SK-N-SH (cell line): ENCODE data around the gene DHODH. TPM values are rescaled to one million over a fixed set of nuclear protein-coding genes. Genes with fewer than 3 reads are reported as not detected.
"Not testable (repeated sequence)": the region's sequence is repeated elsewhere in the genome, so short reads cannot be mapped to it uniquely, and the experiment has no call there.

Experiments
- CTCF ChIA-PET: fragments of 300-600, 350-600 bp; formaldehyde crosslinking; extraction: SDS; loops from one replicate; lab custom pipeline; 2021; lab: Yijun Ruan, JAX
- POLR2A ChIA-PET: fragments of 350-600 bp; sonication (Branson Sonifier 250); formaldehyde crosslinking; extraction: SDS; loops from one replicate; lab custom pipeline; 2020; ENCODE audit warnings: antibody characterized with exemption, inconsistent platforms; lab: Yijun Ruan, JAX
- DNase-seq: peaks from one replicate; pipeline ENCODE4 v3.0.0; 2012
- H2AFZ ChIP-seq: fragments of 200-600 bp; sonication (generic); 2 replicates; pipeline ENCODE4 v1.8.1; 2016; ENCODE audit warnings: antibody characterized with exemption, mild to moderate bottlenecking, low read depth
- H3F3A ChIP-seq: fragments of 200-600 bp; sonication (generic); replicated peaks from 2 replicates; pipeline ENCODE3; 2016; ENCODE audit warnings: antibody characterized with exemption, mild to moderate bottlenecking; ENCODE audit not compliant: insufficient read depth
- H3K27ac ChIP-seq, 2 experiments: fragments of 200-500 bp in 1 of 2; fragments of 200-600 bp in 1 of 2; sonication (Bioruptor generic) in 1 of 2; sonication (generic), shearing (Covaris generic) in 1 of 2; 2 replicates each; pipeline versions ENCODE4 v1.5.1 to v1.6.1; 2014 to 2016; ENCODE audit warnings: low read depth in 2 of 2, inconsistent platforms in 1 of 2, low read length in 1 of 2, mild to moderate bottlenecking in 1 of 2, mixed read lengths in 1 of 2
- H3K27me3 ChIP-seq: fragments of 200-600 bp; sonication (generic), shearing (Covaris generic); 2 replicates; pipeline ENCODE4 v1.6.1; 2016; ENCODE audit warnings: mixed run types; ENCODE audit not compliant: insufficient read depth
- H3K36me3 ChIP-seq, 2 experiments: fragments of 200-500 bp in 1 of 2; fragments of 200-600 bp in 1 of 2; sonication (Bioruptor generic) in 1 of 2; sonication (generic) in 1 of 2; replicated peaks in 1 of 2; 2 replicates each; pipeline versions ENCODE3 to v1.5.1; 2014 to 2016; ENCODE audit warnings: low read length in 1 of 2, mild to moderate bottlenecking in 1 of 2; ENCODE audit not compliant: insufficient read depth in 2 of 2, control insufficient read depth in 1 of 2
- H3K4me1 ChIP-seq, 2 experiments: fragments of 200-500 bp in 1 of 2; fragments of 200-600 bp in 1 of 2; sonication (Bioruptor generic) in 1 of 2; sonication (generic), shearing (Covaris generic) in 1 of 2; 2 replicates each; pipeline versions ENCODE4 v1.5.1 to v1.6.1; 2014 to 2016; ENCODE audit warnings: low read depth in 1 of 2, low read length in 1 of 2, mixed run types in 1 of 2; ENCODE audit not compliant: insufficient read depth in 2 of 2, control insufficient read depth in 1 of 2
- H3K4me2 ChIP-seq: fragments of 200-600 bp; sonication (generic), shearing (Covaris generic); 2 replicates; pipeline ENCODE4 v1.6.1; 2017; ENCODE audit warnings: mixed run types
- H3K4me3 ChIP-seq, 2 experiments: fragments of 200-500 bp in 1 of 2; fragments of 200-600 bp in 1 of 2; sonication (Bioruptor generic) in 1 of 2; sonication (generic), shearing (Covaris generic) in 1 of 2; 2 replicates each; pipeline versions ENCODE4 v1.5.1 to v1.8.1; 2014 to 2016; ENCODE audit warnings: low read depth in 2 of 2, inconsistent platforms in 1 of 2, low read length in 1 of 2, mild to moderate bottlenecking in 1 of 2, mixed read lengths in 1 of 2, moderate library complexity in 1 of 2
- H3K79me2 ChIP-seq: fragments of 200-600 bp; sonication (generic); 2 replicates; pipeline ENCODE4 v1.8.1; 2017; ENCODE audit warnings: mild to moderate bottlenecking; ENCODE audit not compliant: insufficient read depth
- H3K9ac ChIP-seq: fragments of 200-600 bp; sonication (generic); 2 replicates; pipeline ENCODE4 v1.6.1; 2017; ENCODE audit warnings: mixed run types
- H3K9me2 ChIP-seq: fragments of 200-600 bp; sonication (generic); 2 replicates; pipeline ENCODE4 v1.6.1; 2017; ENCODE audit warnings: mixed run types
- H3K9me3 ChIP-seq: fragments of 200-600 bp; sonication (generic); 2 replicates; pipeline ENCODE4 v1.6.1; 2017; ENCODE audit warnings: mixed run types, mild to moderate bottlenecking, moderate library complexity
- H4K20me1 ChIP-seq: fragments of 200-600 bp; sonication (generic); 2 replicates; pipeline ENCODE4 v1.6.1; 2017; ENCODE audit warnings: mild to moderate bottlenecking, mixed run types; ENCODE audit not compliant: insufficient read depth
- EP300 ChIP-seq, 2 experiments: IDR thresholded peaks; 2 replicates each; pipeline versions ENCODE4 v1.4.0 to v1.6.1; 2012; ENCODE audit warnings: borderline replicate concordance in 1 of 2, low read depth in 1 of 2, low read length in 1 of 2
- IRF3 ChIP-seq: fragments of 150-350 bp; IDR thresholded peaks from 2 replicates; pipeline ENCODE4 v1.6.1; 2016; ENCODE audit warnings: mild to moderate bottlenecking, low read depth, low read length
- RCOR1 ChIP-seq: fragments of 150-350 bp; IDR thresholded peaks from 2 replicates; pipeline ENCODE4 v1.6.1; 2017; ENCODE audit warnings: antibody characterized with exemption, low read length
- RXRA ChIP-seq: IDR thresholded peaks from 2 replicates; pipeline ENCODE4 v1.4.0; 2012; ENCODE audit warnings: low read depth, mild to moderate bottlenecking, borderline replicate concordance
- USF1 ChIP-seq: IDR thresholded peaks from 2 replicates; pipeline ENCODE4 v1.4.0; 2012; ENCODE audit warnings: low read depth, borderline replicate concordance
- ZBTB33 ChIP-seq: IDR thresholded peaks from 2 replicates; pipeline ENCODE4 v1.4.0; 2012; ENCODE audit warnings: low read depth, borderline replicate concordance
- WGBS: methylation state at CpG from one replicate; pipeline ENCODE4 v1.1.6; 2017; ENCODE audit warnings: low lambda C conversion rate; 5-methylcytosine and 5-hydroxymethylcytosine counted together
- polyA plus RNA-seq, 3 experiments: library from polyadenylated mRNA; depleted of rRNA; stranded (reverse); fragments of >200 nt; gene quantifications; 2 replicates each; pipeline ENCODE4 v1.2.3, GENCODE V29; 2012

The DHODH gene
- polyA plus RNA-seq, 1 of the 3 experiments (the other 2 are of a cell fraction), result 10.9 TPM

- H3K4me1 ChIP-seq, result no peaks in the 10 kb centered on the region
- CTCF ChIA-PET, result no interaction called here
- 48% methylated on average over 5 of the region's 5 CpGs for WGBS
- POLR2A ChIA-PET, result no interaction called here
- TF ChIP-seq ZBTB33, result no peak
- no peak for TF ChIP-seq USF1
- no peak for TF ChIP-seq IRF3
- TF ChIP-seq EP300 (IDR thresholded peaks at IDR 0.05; ENCODE audit: borderline replicate concordance in 1 of 2, low read depth in 1 of 2, low read length in 1 of 2), result no peak
- no peak for TF ChIP-seq RCOR1
- no peak for TF ChIP-seq RXRA
- no peaks in the 10 kb centered on the region for H3K9me3 ChIP-seq
- no peaks in the 10 kb centered on the region for H4K20me1 ChIP-seq
- no peak overlapping the region for H3K9ac ChIP-seq
- no peaks in the 10 kb centered on the region for H3K9me2 ChIP-seq
- no peaks in the 10 kb centered on the region for H3K36me3 ChIP-seq
- no peaks in the 10 kb centered on the region for H3K79me2 ChIP-seq
- H3F3A ChIP-seq, result no peaks in the 10 kb centered on the region
- no peak for DNase-seq
- no peaks in the 10 kb centered on the region for H3K27me3 ChIP-seq
- no peak overlapping the region for H2AFZ ChIP-seq
- H3K4me2 ChIP-seq, result no peak overlapping the region
- H3K4me3 ChIP-seq, result no peak overlapping the region
- no peak overlapping the region for H3K27ac ChIP-seq
These were observed 13.5 kb upstream of the DHODH start for GRCh38 chr16:71995038-71995437.

- H3K9me2 ChIP-seq, H3K4me3 ChIP-seq, H2AFZ ChIP-seq, H3K36me3 ChIP-seq, H3K4me2 ChIP-seq, H3K27me3 ChIP-seq, POLR2A ChIA-PET, H3K9me3 ChIP-seq, H3K79me2 ChIP-seq, DNase-seq, CTCF ChIA-PET, H3K27ac ChIP-seq, H3F3A ChIP-seq, H3K9ac ChIP-seq, H4K20me1 ChIP-seq, H3K4me1 ChIP-seq: not testable (repeated sequence)
- WGBS, result 80% methylated on average over 9 of the region's 9 CpGs
These were observed 11.0 kb upstream of the DHODH start for GRCh38 chr16:71997578-71997977.
